Gastroesophageal sphincter (tissue), 4 donors: ENCODE results near the gene WHAMM. TPM values are rescaled to one million over a fixed set of nuclear protein-coding genes. Genes with fewer than 3 reads are reported as not detected.
"Not testable (repeated sequence)": the region's sequence is repeated elsewhere in the genome, so short reads cannot be mapped to it uniquely, and the experiment has no call there.

Experiments used
- ATAC-seq: fragments of 150-250 bp; one replicate; pipeline ENCODE4 v1.9.1; 2016; ENCODE audit warnings: mild to moderate bottlenecking, moderate library complexity
- H3K27ac ChIP-seq, 4 donors: fragments of 200-600 bp; sonication (generic) in 3 of 4; 1 replicate in 3 of 4; 2 replicates in 1 of 4; pipeline ENCODE4 v1.5.1; 2016 to 2019
- H3K27me3 ChIP-seq: fragments of 200-600 bp; sonication (generic); one replicate; pipeline ENCODE4 v1.5.1; 2019
- H3K36me3 ChIP-seq, 2 donors: fragments of 200-600 bp; sonication (generic); one replicate each; pipeline ENCODE4 v1.5.1; 2019; ENCODE audit warnings: control low read depth in 1 of 2
- H3K4me1 ChIP-seq, 3 donors: fragments of 200-600 bp; sonication (generic); 1 replicate in 2 of 3; 2 replicates in 1 of 3; pipeline ENCODE4 v1.5.1; 2016 to 2019; ENCODE audit warnings: control low read depth in 2 of 3
- H3K4me3 ChIP-seq, 2 donors: fragments of 200-600 bp; sonication (generic); one replicate each; pipeline ENCODE4 v1.5.1; 2019; ENCODE audit warnings: mild to moderate bottlenecking in 1 of 2, moderate library complexity in 1 of 2
- H3K9me3 ChIP-seq, 3 donors: fragments of 200-600 bp; sonication (generic); one replicate each; pipeline ENCODE4 v1.5.1; 2017 to 2019; ENCODE audit warnings: control low read depth in 2 of 3
- CTCF ChIP-seq, 4 experiments: fragments of 200-600 bp in 2 of 4; fragments of 450-650 bp in 2 of 4; sonication (generic) in 1 of 4; IDR thresholded peaks; one replicate each; pipeline ENCODE4 v1.5.1; 2017 to 2019; ENCODE audit warnings: antibody characterized with exemption in 4 of 4, mild to moderate bottlenecking in 2 of 4, moderate library complexity in 2 of 4
- EP300 ChIP-seq: sonication (generic); formaldehyde crosslinking; IDR thresholded peaks from one replicate; pipeline ENCODE4 v1.6.1; 2017; ENCODE audit warnings: antibody characterized with exemption, mild to moderate bottlenecking
- POLR2A ChIP-seq, 2 donors: fragments of 450-650 bp; IDR thresholded peaks; one replicate each; pipeline ENCODE4 v1.6.1; 2017; ENCODE audit warnings: antibody characterized with exemption in 2 of 2, mild to moderate bottlenecking in 2 of 2, moderate library complexity in 1 of 2
- POLR2AphosphoS5 ChIP-seq: sonication (generic); formaldehyde crosslinking; IDR thresholded peaks from one replicate; pipeline ENCODE4 v1.6.1; 2017; ENCODE audit warnings: antibody characterized with exemption
- WGBS, 2 donors: methylation state at CpG; one replicate each; pipeline ENCODE4 v1.1.5; 2018; ENCODE audit warnings: low coverage in 1 of 2; 5-methylcytosine and 5-hydroxymethylcytosine counted together
- total RNA-seq, 4 donors: library from RNA; depleted of rRNA; stranded (reverse); fragments of >200 nt; gene quantifications; one replicate each; pipeline ENCODE4 v1.1.0, GENCODE V29; 2016

WHAMM gene
- total RNA-seq, 4 donors from 2014 or later = 9.2 to 16.0 (median 11.5) TPM

DNA sequence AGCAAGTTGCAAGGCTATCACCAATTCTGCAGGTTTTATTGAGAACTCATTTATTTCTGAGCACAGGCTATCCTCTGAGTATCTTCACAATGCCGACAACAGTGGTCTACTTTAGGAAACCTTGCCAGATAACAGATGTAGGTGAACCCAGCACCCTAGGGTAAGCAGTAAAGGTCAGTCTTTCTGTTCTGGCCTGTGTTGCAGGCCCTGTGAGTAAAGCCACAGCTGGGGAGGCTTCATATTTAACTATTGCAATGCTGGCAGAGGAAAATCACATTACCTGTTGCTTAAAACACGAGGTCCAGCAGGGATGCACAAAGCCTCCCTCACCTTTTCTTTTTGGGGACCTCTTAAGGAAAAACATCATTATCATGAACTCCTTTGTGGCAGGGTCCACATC is 55.5 kb downstream of the WHAMM start:
- no peaks in the 10 kb centered on the region for H3K27me3 ChIP-seq
- no peak for ATAC-seq
- peaks cover 0 to 5% of the 10 kb centered on the region in 2 donors for H3K36me3 ChIP-seq
- TF ChIP-seq POLR2AphosphoS5 = no peak
- TF ChIP-seq POLR2A (IDR thresholded peaks at IDR 0.05) = no peak
- no peak for TF ChIP-seq CTCF (IDR thresholded peaks at IDR 0.05)
- no peak for TF ChIP-seq EP300
- no peak overlapping the region for H3K27ac ChIP-seq
- WGBS, 2 donors = 83 to 94% methylated on average over 2 of the region's 2 CpGs
- H3K4me3 ChIP-seq = no peak overlapping the region
- H3K9me3 ChIP-seq = no peaks in the 10 kb centered on the region
- no peaks in the 10 kb centered on the region for H3K4me1 ChIP-seq

DNA sequence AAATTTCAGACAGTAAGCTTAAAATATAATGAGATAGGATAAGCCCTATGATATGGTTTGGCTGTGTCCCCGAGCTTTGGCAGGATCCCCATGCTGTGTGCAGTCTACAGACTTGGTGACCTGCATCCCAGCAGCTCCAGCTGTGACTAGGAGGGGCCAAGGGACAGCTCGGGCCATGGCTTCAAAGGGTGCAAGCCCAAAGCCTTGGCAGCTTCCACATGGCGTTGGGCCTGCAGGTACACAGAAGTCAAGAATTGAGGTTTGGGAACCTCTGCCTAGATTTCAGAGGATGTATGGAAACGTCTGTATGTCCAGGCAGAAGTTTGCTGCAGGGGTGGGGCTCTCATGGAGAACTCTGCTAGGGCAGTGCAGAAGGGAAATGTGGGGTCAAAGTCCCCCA is 56.2 kb downstream of the WHAMM start:
- H3K9me3 ChIP-seq, H3K4me3 ChIP-seq, H3K4me1 ChIP-seq, H3K27me3 ChIP-seq, ATAC-seq, H3K36me3 ChIP-seq, H3K27ac ChIP-seq: not testable (repeated sequence)
- 59 to 100% methylated on average over 1 to 2 of the region's 4 CpGs for WGBS, 2 donors

GRCh38 chr15:82865981-82866380 is 56.6 kb downstream of the WHAMM start:
- not testable (repeated sequence) for H3K27me3 ChIP-seq, H3K27ac ChIP-seq, H3K4me1 ChIP-seq, ATAC-seq, H3K4me3 ChIP-seq, H3K9me3 ChIP-seq, H3K36me3 ChIP-seq
- WGBS, 2 donors = 80% methylated on average over 1 of the region's 3 CpGs; no CpG with 5 or more reads in 1 of the 2 donors

- 63 to 66% methylated on average over 7 of the region's 7 CpGs for WGBS, 2 donors
- H3K27me3 ChIP-seq = no peaks in the 10 kb centered on the region
- no peaks in the 10 kb centered on the region for H3K9me3 ChIP-seq
- no peak for ATAC-seq
- no peaks in the 10 kb centered on the region for H3K4me1 ChIP-seq
- H3K27ac ChIP-seq = no peak overlapping the region
- TF ChIP-seq CTCF (IDR thresholded peaks at IDR 0.05) = no peak
- TF ChIP-seq POLR2AphosphoS5 = no peak
- no peak for TF ChIP-seq POLR2A (IDR thresholded peaks at IDR 0.05)
- no peak for TF ChIP-seq EP300
- no peak overlapping the region for H3K4me3 ChIP-seq
- H3K36me3 ChIP-seq = peaks cover 0 to 30% of the 10 kb centered on the region in 2 donors
Observed at GRCh38 chr15:82870727-82871320, 61.4 kb downstream of the WHAMM start.

GRCh38 chr15:82871358-82871757 is 61.9 kb downstream of the WHAMM start:
- no peaks in the 10 kb centered on the region for H3K27me3 ChIP-seq
- 69 to 77% methylated on average over 3 to 4 of the region's 5 CpGs for WGBS, 2 donors
- H3K4me1 ChIP-seq = no peaks in the 10 kb centered on the region
- TF ChIP-seq POLR2AphosphoS5 (no peak), EP300 (no peak), POLR2A (IDR thresholded peaks at IDR 0.05) (no peak), CTCF (IDR thresholded peaks at IDR 0.05) (no peak)
- H3K36me3 ChIP-seq = peaks cover 0 to 30% of the 10 kb centered on the region in 2 donors
- ATAC-seq = no peak
- H3K9me3 ChIP-seq = no peaks in the 10 kb centered on the region
- H3K27ac ChIP-seq = no peak overlapping the region
- H3K4me3 ChIP-seq = no peak overlapping the region

DNA sequence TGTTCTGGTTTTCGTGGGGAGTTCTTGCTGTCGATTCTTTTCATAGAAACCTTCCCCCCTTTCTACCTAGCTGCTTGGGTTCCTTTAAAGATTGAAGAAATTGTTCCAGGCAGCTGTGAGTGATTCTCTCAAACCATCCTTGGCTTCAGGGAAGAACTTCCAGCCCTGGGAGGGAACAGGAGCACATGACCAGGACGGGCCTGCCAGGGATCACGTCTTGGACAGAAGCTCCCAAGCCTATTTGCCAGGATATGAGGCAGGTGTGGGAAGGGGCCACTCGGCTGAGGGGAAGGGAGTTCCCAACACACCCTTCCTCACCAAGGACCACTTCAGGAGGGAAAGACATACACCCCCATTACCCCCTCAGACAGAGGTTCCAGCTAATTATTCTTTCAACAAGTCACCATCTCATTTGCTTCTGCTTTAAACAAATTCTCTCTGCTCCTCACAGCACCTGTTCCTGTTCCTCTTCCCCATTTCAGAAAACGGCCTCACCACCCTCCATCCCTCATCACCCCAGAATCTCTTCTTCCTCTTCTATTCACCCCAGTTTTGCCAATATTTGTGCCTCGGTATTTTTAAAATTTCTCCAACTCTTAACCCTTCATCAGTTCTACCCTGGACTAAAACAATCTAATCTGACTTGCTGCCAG is 62.5 kb downstream of the WHAMM start:
- H3K4me3 ChIP-seq = no peak overlapping the region
- H3K4me1 ChIP-seq = no peaks in the 10 kb centered on the region
- no peak overlapping the region for H3K27ac ChIP-seq
- TF ChIP-seq EP300 (no peak), CTCF (IDR thresholded peaks at IDR 0.05) (no peak), POLR2AphosphoS5 (no peak), POLR2A (IDR thresholded peaks at IDR 0.05) (no peak)
- peaks cover 0 to 30% of the 10 kb centered on the region in 2 donors for H3K36me3 ChIP-seq
- H3K9me3 ChIP-seq = no peaks in the 10 kb centered on the region
- ATAC-seq = no peak
- H3K27me3 ChIP-seq = no peaks in the 10 kb centered on the region
- 73 to 75% methylated on average over 4 of the region's 7 CpGs for WGBS, 2 donors
